Adipocyte (in vitro differentiated cells): ENCODE data around the gene OR8B8.
"Not testable (repeated sequence)": the region's sequence is repeated elsewhere in the genome, so short reads cannot be mapped to it uniquely, and the experiment has no call there.

Experiments used
- DNase-seq: peaks from one replicate; pipeline ENCODE4 v3.0.0-alpha.2; 2015; ENCODE audit warnings: low read depth
- H3K27me3 ChIP-seq: replicated peaks from 2 replicates; pipeline ENCODE4 v1.7.0; 2013; ENCODE audit warnings: mild to moderate bottlenecking, low read length, moderate library complexity; ENCODE audit not compliant: control insufficient read depth, insufficient read depth
- H3K36me3 ChIP-seq: 2 replicates; pipeline ENCODE4 v1.7.0; 2013; ENCODE audit warnings: low read length, mild to moderate bottlenecking, moderate library complexity; ENCODE audit not compliant: control insufficient read depth, insufficient read depth, severe bottlenecking
- H3K4me1 ChIP-seq: 2 replicates; pipeline ENCODE4 v1.7.0; 2013; ENCODE audit warnings: mild to moderate bottlenecking, low read length, moderate library complexity; ENCODE audit not compliant: control insufficient read depth, insufficient read depth
- H3K4me3 ChIP-seq: 2 replicates; pipeline ENCODE4 v1.7.0; 2013; ENCODE audit warnings: mild to moderate bottlenecking, low read length, moderate library complexity
- H3K9ac ChIP-seq: 2 replicates; pipeline ENCODE4 v1.7.0; 2013; ENCODE audit warnings: mild to moderate bottlenecking, low read length, moderate library complexity
- H3K9me3 ChIP-seq: 2 replicates; pipeline ENCODE4 v1.7.0; 2013; ENCODE audit warnings: mild to moderate bottlenecking, low read length, moderate library complexity; ENCODE audit not compliant: control insufficient read depth

Gene OR8B8

GRCh38 chr11:124398924-124399323 is 46.6 kb downstream of the OR8B8 start, which contains the start of gene OR8B3:
OR8B3 (minus strand) TSS chr11:124399024; CDS start chr11:124397351, 1,673 bp downstream.
- no peaks in the 10 kb centered on the region for H3K4me1 ChIP-seq
- H3K9ac ChIP-seq: no peak within 1 kb of the TSS
- no peaks in the 10 kb centered on the region for H3K27me3 ChIP-seq
- H3K4me3 ChIP-seq: no peak within 1 kb of the TSS
- H3K9me3 ChIP-seq: no peaks in the 10 kb centered on the region
- no peak for DNase-seq
- H3K36me3 ChIP-seq: no peaks in the 10 kb centered on the region

GRCh38 chr11:124396847-124397246 is 48.6 kb downstream of the OR8B8 start:
- H3K27me3 ChIP-seq, H3K9me3 ChIP-seq, DNase-seq, H3K36me3 ChIP-seq, H3K9ac ChIP-seq, H3K4me1 ChIP-seq, H3K4me3 ChIP-seq: not testable (repeated sequence)

DNA sequence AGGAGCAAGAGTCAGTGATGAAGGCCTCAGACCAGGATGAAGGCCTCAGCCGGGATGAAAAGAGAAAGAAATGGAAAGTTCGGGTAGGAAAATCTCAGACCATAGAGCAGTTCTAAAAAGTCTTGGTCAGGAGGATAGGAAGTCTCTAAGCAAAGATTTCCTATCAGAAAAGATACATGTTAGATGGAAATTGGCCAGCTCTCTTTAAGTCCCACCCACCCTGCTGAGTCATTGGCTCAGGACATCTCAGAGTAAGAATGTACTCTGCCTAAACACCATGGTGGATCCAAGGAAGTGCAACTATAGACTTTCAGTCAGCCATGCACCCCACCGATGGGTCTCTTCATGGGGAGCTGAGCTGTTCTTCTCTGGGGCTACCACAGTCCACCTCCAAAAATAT is 51.1 kb downstream of the OR8B8 start:
- DNase-seq: peak; percentile 1
- Histone ChIP-seq H3K4me1 (no peaks in the 10 kb centered on the region), H3K4me3 (no peak overlapping the region), H3K9me3 (no peaks in the 10 kb centered on the region), H3K36me3 (no peaks in the 10 kb centered on the region), H3K9ac (no peak overlapping the region), H3K27me3 (no peaks in the 10 kb centered on the region)
